Esophagus muscularis mucosa (tissue), 4 donors: Measurements from ENCODE around the gene HOXA11. TPM values are rescaled to one million over a fixed set of nuclear protein-coding genes. Genes with fewer than 3 reads are reported as not detected.

Source experiments
- DNase-seq: peaks from one replicate; pipeline ENCODE4 v3.0.0-alpha.2; 2017; ENCODE audit errors: extremely low spot score
- H3K27ac ChIP-seq, 4 donors: fragments of 200-600 bp; sonication (generic); replicated peaks in 1 of 4; 1 replicate in 3 of 4; 2 replicates in 1 of 4; pipeline ENCODE4 v1.5.1; 2016 to 2019; ENCODE audit warnings: mild to moderate bottlenecking in 1 of 4
- H3K27me3 ChIP-seq, 4 donors: fragments of 200-600 bp; sonication (generic); one replicate each; pipeline versions ENCODE4 v1.5.1 to v1.6.0; 2016 to 2019
- H3K36me3 ChIP-seq, 4 donors: fragments of 200-600 bp; sonication (generic); one replicate each; pipeline ENCODE4 v1.5.1; 2016 to 2019
- H3K4me1 ChIP-seq, 4 donors: fragments of 200-600 bp; sonication (generic); one replicate each; pipeline ENCODE4 v1.5.1; 2016 to 2019
- H3K4me3 ChIP-seq, 4 donors: fragments of 200-600 bp; sonication (generic); 1 replicate in 2 of 4; 2 replicates in 2 of 4; pipeline ENCODE4 v1.5.1; 2016 to 2019; ENCODE audit warnings: mild to moderate bottlenecking in 4 of 4, moderate library complexity in 1 of 4
- H3K9me3 ChIP-seq, 4 donors: fragments of 200-600 bp; sonication (generic); 1 replicate in 3 of 4; 2 replicates in 1 of 4; pipeline ENCODE4 v1.5.1; 2016 to 2019
- CTCF ChIP-seq, 3 experiments: fragments of 200-600 bp in 2 of 3; fragments of 450-650 bp in 1 of 3; sonication (generic) in 2 of 3; IDR thresholded peaks; one replicate each; pipeline ENCODE4 v1.5.1; 2017 to 2019; ENCODE audit warnings: antibody characterized with exemption in 3 of 3, mild to moderate bottlenecking in 2 of 3, moderate library complexity in 1 of 3
- EP300 ChIP-seq: sonication (generic); formaldehyde crosslinking; IDR thresholded peaks from one replicate; pipeline ENCODE4 v1.6.1; 2017; ENCODE audit warnings: antibody characterized with exemption
- POLR2A ChIP-seq: fragments of 450-650 bp; IDR thresholded peaks from one replicate; pipeline ENCODE4 v1.6.1; 2017; ENCODE audit warnings: antibody characterized with exemption, moderate library complexity, mild to moderate bottlenecking, low read depth
- POLR2AphosphoS5 ChIP-seq, 2 donors: sonication (generic); formaldehyde crosslinking; IDR thresholded peaks; one replicate each; pipeline ENCODE4 v1.6.1; 2017; ENCODE audit warnings: antibody characterized with exemption in 2 of 2
- WGBS: methylation state at CpG from one replicate; pipeline ENCODE4 v1.1.5; 2018; 5-methylcytosine and 5-hydroxymethylcytosine counted together
- intact Hi-C: fragments of 100-400 bp; cut with DNase I; formaldehyde crosslinking; loops from one replicate; pipeline ENCODE4 v1.15.1; 2023
- total RNA-seq, 4 donors: library from RNA; depleted of rRNA; stranded (reverse); fragments of >200 nt; gene quantifications; one replicate each; pipeline versions ENCODE4 v1.1.0 to v1.2.1, GENCODE V29; 2016

The HOXA11 gene
- total RNA-seq, 4 donors from 2014 or later = not detected

DNA sequence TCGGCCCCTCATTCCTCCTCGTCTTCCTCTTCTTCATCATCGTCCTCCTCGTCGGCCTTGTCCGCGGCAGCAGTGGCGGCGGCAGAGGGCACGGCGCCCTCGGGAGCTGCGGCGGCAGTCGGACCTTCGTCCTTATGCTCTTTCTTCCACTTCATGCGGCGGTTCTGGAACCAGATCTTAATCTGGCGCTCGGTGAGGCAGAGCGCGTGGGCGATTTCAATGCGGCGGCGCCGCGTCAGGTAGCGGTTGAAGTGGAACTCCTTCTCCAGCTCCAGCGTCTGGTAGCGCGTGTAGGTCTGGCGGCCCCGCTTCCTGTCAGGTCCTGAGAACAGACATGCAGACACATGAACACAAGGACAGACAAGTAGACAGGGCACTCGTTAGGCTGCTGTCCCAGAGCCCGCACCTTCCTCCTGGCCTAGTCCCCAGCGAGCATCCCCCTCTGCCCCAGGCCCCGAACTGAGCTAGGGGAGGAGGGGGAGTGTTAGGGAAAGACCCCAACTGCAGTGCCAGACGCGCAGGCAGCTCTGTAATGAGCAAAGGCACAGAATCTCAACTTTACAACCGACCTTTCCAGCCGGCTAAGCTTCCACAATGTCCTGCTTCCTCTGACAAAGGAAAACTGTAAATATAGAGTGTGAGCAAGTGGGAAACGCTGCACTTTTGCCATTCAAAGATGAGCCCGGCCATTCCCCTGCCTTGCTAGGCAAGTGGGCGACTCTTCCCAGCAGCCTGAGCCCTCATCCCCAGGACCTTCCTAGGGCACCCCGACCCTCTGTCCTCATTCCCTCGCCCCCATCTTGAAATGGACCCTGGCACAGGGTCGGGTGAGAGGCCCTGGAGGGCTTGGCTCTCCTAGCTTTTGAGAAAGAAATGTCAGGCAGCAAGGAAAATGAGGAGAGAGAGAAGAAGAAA lies 29.9 kb downstream of the HOXA11 start:
- 13% methylated on average over 46 of the region's 48 CpGs for WGBS
- TF ChIP-seq CTCF (IDR thresholded peaks at IDR 0.05) (no peak), POLR2AphosphoS5 (IDR thresholded peaks at IDR 0.05) (no peak), EP300 (no peak), POLR2A (no peak)
- intact Hi-C loops = loop anchor here (5.0 to 10.0 kb wide), 2 partner anchors 1260 to 1293 kb away; no protein-coding TSS in a partner anchor
- DNase-seq = no peak
- H3K27ac ChIP-seq = no peak overlapping the region
- H3K9me3 ChIP-seq = no peaks in the 10 kb centered on the region
- H3K27me3 ChIP-seq = peaks cover 38 to 98% (median 88%) of the 10 kb centered on the region in 4 donors
- H3K4me3 ChIP-seq = peak overlapping the region; percentile 14 to 54 (median 36)
- H3K4me1 ChIP-seq = peaks cover 45 to 77% (median 61%) of the 10 kb centered on the region in 4 donors
- no peaks in the 10 kb centered on the region for H3K36me3 ChIP-seq

GRCh38 chr7:27154369-27154768 lies 30.7 kb downstream of the HOXA11 start:
- WGBS = 49% methylated on average over 9 of the region's 10 CpGs
- TF ChIP-seq POLR2AphosphoS5 (IDR thresholded peaks at IDR 0.05) (no peak), EP300 (no peak), CTCF (IDR thresholded peaks at IDR 0.05) (no peak), POLR2A (no peak)
- peaks cover 38 to 95% (median 81%) of the 10 kb centered on the region in 4 donors for H3K27me3 ChIP-seq
- H3K9me3 ChIP-seq = no peaks in the 10 kb centered on the region
- H3K36me3 ChIP-seq = no peaks in the 10 kb centered on the region
- intact Hi-C loops = loop anchor here (10.0 kb wide), 1 partner anchor 1260 kb away; no protein-coding TSS in a partner anchor
- peaks cover 45 to 73% (median 60%) of the 10 kb centered on the region in 4 donors for H3K4me1 ChIP-seq
- DNase-seq = no peak
- no peak overlapping the region for H3K27ac ChIP-seq
- H3K4me3 ChIP-seq = no peak overlapping the region

GRCh38 chr7:27153526-27153925 lies 31.5 kb downstream of the HOXA11 start:
- TF ChIP-seq EP300 (no peak), POLR2A (no peak), POLR2AphosphoS5 (IDR thresholded peaks at IDR 0.05) (no peak), CTCF (IDR thresholded peaks at IDR 0.05) (no peak)
- peaks cover 38 to 95% (median 73%) of the 10 kb centered on the region in 4 donors for H3K27me3 ChIP-seq
- no peaks in the 10 kb centered on the region for H3K9me3 ChIP-seq
- 44% methylated on average over 3 of the region's 3 CpGs for WGBS
- DNase-seq = no peak
- peaks cover 45 to 70% (median 59%) of the 10 kb centered on the region in 4 donors for H3K4me1 ChIP-seq
- H3K27ac ChIP-seq = no peak overlapping the region
- H3K4me3 ChIP-seq = no peak overlapping the region
- no peaks in the 10 kb centered on the region for H3K36me3 ChIP-seq
- intact Hi-C loops = loop anchor here (10.0 kb wide), 1 partner anchor 1259 kb away; no protein-coding TSS in a partner anchor

- Histone ChIP-seq H3K27ac (peak overlapping the region in 1 of 4 donors; percentile 28), H3K4me3 (peak overlapping the region in 3 of 4 donors; percentile 42 to 58 (median 46)), H3K9me3 (no peaks in the 10 kb centered on the region), H3K36me3 (no peaks in the 10 kb centered on the region), H3K4me1 (peaks cover 51 to 68% (median 62%) of the 10 kb centered on the region in 4 donors), H3K27me3 (peaks cover 40 to 95% (median 68%) of the 10 kb centered on the region in 4 donors)
- WGBS = 40% methylated on average over 21 of the region's 22 CpGs
- no peak for TF ChIP-seq CTCF (IDR thresholded peaks at IDR 0.05)
- no peak for TF ChIP-seq POLR2A
- TF ChIP-seq POLR2AphosphoS5 (IDR thresholded peaks at IDR 0.05) = no peak
- TF ChIP-seq EP300 = no peak
- no peak for DNase-seq
- intact Hi-C loops = loop anchor here (10.0 kb wide), 1 partner anchor 1258 kb away; no protein-coding TSS in a partner anchor
Observed at GRCh38 chr7:27152816-27153442, 32.1 kb downstream of the HOXA11 start.
